ENCODE results near the gene CD300E.

Gene CD300E

DNA sequence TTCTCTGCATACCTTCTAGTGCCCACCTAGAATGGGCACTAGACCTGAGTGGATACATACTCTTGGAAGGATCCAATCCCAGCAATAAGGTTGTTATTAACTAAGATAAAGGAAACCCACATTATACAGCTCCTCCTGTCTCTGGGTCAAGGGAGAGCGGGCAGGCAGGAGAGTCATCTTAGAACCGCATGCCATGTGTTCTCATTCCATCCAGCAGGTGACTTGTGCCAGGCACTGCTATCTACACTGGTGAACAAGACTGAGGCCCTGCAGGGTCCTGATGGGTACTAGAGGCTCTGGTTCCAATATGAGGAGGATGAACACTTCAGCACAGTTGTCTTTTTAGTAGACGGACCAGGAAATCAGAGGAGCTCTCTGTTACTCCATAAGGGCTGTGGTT lies 50.4 kb downstream of the CD300E start:
- H3K4me3 ChIP-seq (ENCODE audit: low read depth, low read length) = no peak overlapping the region
- TF ChIP-seq CTCF (IDR thresholded peaks at IDR 0.05; ENCODE audit: low read depth, low read length) = no peak

- TF ChIP-seq CTCF (IDR thresholded peaks at IDR 0.05; ENCODE audit: low read depth, low read length) = no peak
Measured at GRCh38 chr17:74571621-74572270, 51.8 kb downstream of the CD300E start.

DNA sequence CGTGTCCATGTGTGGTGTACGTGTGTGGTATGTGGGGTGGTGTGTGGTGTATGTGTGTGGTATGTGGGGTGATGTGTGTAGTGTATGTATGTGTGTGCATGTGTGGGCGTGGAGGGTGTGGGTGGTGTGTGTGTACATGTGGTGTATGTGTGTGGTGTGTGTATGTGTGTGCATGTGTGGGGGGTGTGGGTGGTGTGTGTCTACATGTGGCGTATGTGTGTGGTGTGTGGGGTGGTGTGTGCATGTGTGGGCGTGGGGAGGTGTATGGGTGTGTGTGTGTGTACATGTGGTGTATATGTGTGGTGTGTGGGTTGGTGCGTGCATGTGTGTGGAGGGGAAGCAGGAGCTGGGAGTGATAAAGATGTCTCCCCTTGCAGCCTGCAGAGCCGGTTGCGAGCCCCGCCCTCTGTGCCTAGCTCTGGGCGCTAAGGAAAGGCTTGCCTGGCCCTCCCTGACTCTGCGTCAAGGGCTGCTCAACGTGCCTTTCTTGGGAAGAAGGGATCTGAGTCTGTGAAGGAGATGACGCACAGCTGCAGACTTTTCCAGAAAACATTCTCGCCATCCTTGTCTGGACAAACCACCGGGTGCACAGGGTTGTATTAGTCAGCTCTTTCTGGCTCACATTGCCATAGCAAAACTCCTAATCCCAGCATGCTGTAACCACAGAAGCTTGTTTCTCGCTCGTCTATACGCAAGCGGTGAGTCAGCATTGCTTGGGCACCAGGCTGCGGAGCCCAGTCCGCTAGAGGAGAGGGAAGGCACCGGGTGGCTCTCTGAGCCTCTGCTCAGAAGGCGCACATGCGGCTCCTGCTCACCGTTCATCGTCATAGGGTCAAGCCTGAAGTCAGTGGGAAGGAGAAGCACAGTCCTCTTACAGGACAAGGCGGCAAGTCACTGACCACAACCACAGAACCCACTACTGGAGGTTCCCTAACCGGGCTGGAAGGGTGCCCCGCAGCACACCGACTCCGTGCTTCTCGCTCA lies 54.2 kb downstream of the CD300E start:
- no peak for TF ChIP-seq CTCF (IDR thresholded peaks at IDR 0.05; ENCODE audit: low read depth, low read length)
- H3K4me3 ChIP-seq (ENCODE audit: low read depth, low read length) = no peak overlapping the region

More at GRCh38 chr17:74571621-74572270, 51.8 kb downstream of the CD300E start:
- H3K4me3 ChIP-seq (ENCODE audit: low read depth, low read length) = no peak overlapping the region

DNA sequence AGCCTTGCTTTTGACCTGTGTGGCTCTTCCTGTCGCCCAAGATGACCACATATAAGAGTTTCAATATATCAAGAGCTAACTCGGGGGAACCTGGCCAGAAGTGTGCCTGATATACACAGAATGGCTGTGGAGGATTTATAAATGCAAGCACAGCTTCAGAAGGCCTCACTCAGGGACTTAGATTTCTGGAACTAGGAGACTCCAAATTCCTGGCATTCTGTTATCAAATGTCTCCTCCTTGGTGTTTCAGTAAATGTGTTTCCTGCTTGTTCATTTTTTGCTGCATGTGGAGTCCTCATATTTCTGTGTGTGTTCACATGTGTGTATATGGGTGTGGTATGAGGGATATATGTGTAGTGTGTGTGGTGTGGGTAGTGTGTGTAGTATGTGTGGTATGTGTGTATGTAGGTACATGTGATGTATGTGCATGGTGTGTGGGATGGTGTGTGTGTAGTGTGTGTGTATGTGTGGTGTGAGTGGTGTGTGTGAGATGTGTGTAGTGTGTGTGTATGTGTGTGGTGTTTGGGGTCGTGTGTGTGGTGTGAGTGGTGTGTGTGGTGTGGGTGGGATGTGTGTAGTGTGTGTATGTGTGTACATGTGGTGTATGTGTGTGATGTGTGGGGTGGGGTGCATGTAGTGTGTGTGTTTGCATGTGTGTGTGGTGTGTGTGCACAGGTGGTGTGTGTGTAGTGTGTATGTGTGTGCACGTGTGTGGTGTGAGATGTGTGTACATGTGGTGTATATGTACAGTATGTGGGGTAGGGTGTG lies 55.2 kb downstream of the CD300E start:
- H3K4me3 ChIP-seq (ENCODE audit: low read depth, low read length) = no peak overlapping the region
- no peak for TF ChIP-seq CTCF (IDR thresholded peaks at IDR 0.05; ENCODE audit: low read depth, low read length)

- no peak within 1 kb of the TSS for H3K4me3 ChIP-seq (ENCODE audit: low read depth, low read length)
- TF ChIP-seq CTCF (IDR thresholded peaks at IDR 0.05; ENCODE audit: low read depth, low read length) = no peak
Measured at GRCh38 chr17:74567397-74567796, 56.1 kb downstream of the CD300E start, which contains the start of gene CD300H. Gene CD300H (minus strand): TSS chr17:74567509.

DNA sequence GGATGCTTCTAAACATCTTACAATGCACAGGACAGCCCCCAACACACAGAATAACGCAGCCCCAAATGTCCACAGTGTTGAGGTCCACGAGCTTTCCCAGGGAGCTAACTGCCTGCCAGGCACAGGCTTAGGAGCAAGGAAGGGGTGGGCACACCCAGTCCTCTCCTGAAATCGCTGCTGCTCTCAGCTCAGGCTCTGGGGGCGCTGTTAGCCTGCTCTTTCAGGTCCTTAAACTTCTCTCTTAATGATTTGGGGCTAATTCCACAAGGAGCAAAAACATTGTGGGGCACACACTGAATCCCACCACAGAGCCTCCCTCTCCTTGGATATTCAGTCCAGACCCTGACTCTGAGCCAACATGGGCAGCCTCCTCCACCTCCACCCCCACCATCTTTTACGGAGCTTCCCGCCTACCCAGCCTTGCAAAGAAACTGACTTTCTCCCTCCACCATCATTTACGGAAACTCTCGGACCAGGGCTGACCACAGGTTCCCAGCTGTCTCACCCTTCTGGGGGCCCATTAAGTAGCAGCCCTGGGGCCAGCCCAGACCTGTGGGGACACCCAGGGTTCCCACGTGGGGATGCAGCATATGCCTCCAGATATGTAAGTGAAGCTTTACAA lies 57.3 kb downstream of the CD300E start:
- H3K4me3 ChIP-seq (ENCODE audit: low read depth, low read length) = no peak overlapping the region

More for the DNA sequence above, 57.3 kb downstream of the CD300E start:
- 0 out of 2 replicates have a peak, but pooled peaks have one; percentile 16 for TF ChIP-seq CTCF (IDR thresholded peaks at IDR 0.05; ENCODE audit: low read depth, low read length)
